Raji (cell line): Measurements from ENCODE around the gene MYBPH.

Source experiments
- POLR2A ChIP-seq: IDR thresholded peaks from 2 replicates; pipeline ENCODE4 v1.6.1; 2011; ENCODE audit warnings: low read depth, low read length, control low read depth; ENCODE audit not compliant: insufficient read depth

MYBPH gene

GRCh38 chr1:203175827-203176241, 208 bp upstream of the MYBPH start:
- TF ChIP-seq POLR2A: no peak

- TF ChIP-seq POLR2A: no peak
These were observed 1.2 kb downstream of the MYBPH start for GRCh38 chr1:203174324-203174985.

- TF ChIP-seq POLR2A: no peak
These were observed 2.1 kb downstream of the MYBPH start for GRCh38 chr1:203173566-203173965.

GRCh38 chr1:203173011-203173555, 2.5 kb downstream of the MYBPH start:
- TF ChIP-seq POLR2A: no peak

- no peak for TF ChIP-seq POLR2A
These were observed 3.2 kb downstream of the MYBPH start for GRCh38 chr1:203172184-203173010.

GRCh38 chr1:203171341-203172183, 4.1 kb downstream of the MYBPH start:
- TF ChIP-seq POLR2A: no peak

- TF ChIP-seq POLR2A: no peak
These were observed 4.8 kb downstream of the MYBPH start for GRCh38 chr1:203170625-203171330.

- TF ChIP-seq POLR2A: no peak
These were observed 5.7 kb downstream of the MYBPH start for GRCh38 chr1:203169770-203170520.

- TF ChIP-seq POLR2A: no peak
These were observed 6.6 kb downstream of the MYBPH start for GRCh38 chr1:203168991-203169390.

- no peak for TF ChIP-seq POLR2A
These were observed 7.3 kb downstream of the MYBPH start for GRCh38 chr1:203168256-203168786.

GRCh38 chr1:203167913-203168200, 7.8 kb downstream of the MYBPH start:
- no peak for TF ChIP-seq POLR2A

GRCh38 chr1:203167026-203167912, 8.4 kb downstream of the MYBPH start:
- no peak for TF ChIP-seq POLR2A
